WTC11 (cell line): ENCODE results near the gene LRCH2. TPM values are rescaled to one million over a fixed set of nuclear protein-coding genes. Genes with fewer than 3 reads are reported as not detected.
"Not testable (repeated sequence)": the region's sequence is repeated elsewhere in the genome, so short reads cannot be mapped to it uniquely, and the experiment has no call there.

Source experiments
- ATAC-seq: fragments of 200-7000 bp; cut with Tn5 transposase; 2 replicates; pipeline ENCODE4 v1.10.0; 2021; ENCODE audit warnings: mild to moderate bottlenecking, moderate library complexity
- CTCF ChIA-PET: fragments of 300-600 bp; sonication (Branson Sonifier 250); formaldehyde crosslinking; loops from one replicate; lab custom pipeline; 2021; ENCODE audit warnings: antibody characterized with exemption; lab: Charles Lee
- POLR2A ChIA-PET: fragments of 350-600 bp; sonication (Branson Sonifier 250); formaldehyde crosslinking; loops from one replicate; lab custom pipeline; 2021; ENCODE audit warnings: antibody characterized with exemption; lab: Charles Lee
- DNase-seq: peaks from one replicate; pipeline ENCODE4 v3.0.0; 2021; ENCODE audit warnings: low spot score
- H3K27ac Mint-ChIP-seq: 2 replicates; pipeline ENCODE4 v1.8.0; 2021; ENCODE audit warnings: mixed read lengths
- H3K27me3 Mint-ChIP-seq: 2 replicates; pipeline ENCODE4 v1.8.0; 2021; ENCODE audit warnings: low read depth, mild to moderate bottlenecking, moderate library complexity, mixed read lengths
- H3K36me3 Mint-ChIP-seq: 2 replicates; pipeline ENCODE4 v1.8.0; 2021; ENCODE audit warnings: mixed read lengths
- H3K4me1 Mint-ChIP-seq: 2 replicates; pipeline ENCODE4 v1.8.0; 2022; ENCODE audit warnings: mixed read lengths
- H3K4me3 Mint-ChIP-seq: 2 replicates; pipeline ENCODE4 v1.8.0; 2021; ENCODE audit warnings: mild to moderate bottlenecking, moderate library complexity, mixed read lengths
- H3K9me3 Mint-ChIP-seq: 2 replicates; pipeline ENCODE4 v1.8.0; 2021; ENCODE audit warnings: mixed read lengths
- AFF4 ChIP-seq: sonication (generic); formaldehyde crosslinking; IDR thresholded peaks from 2 replicates; pipeline ENCODE4 v1.8.1; 2023; ENCODE audit warnings: mild to moderate bottlenecking, missing genetic modification reagents, borderline replicate concordance
- ATF6 ChIP-seq: sonication (generic); formaldehyde crosslinking; IDR thresholded peaks from 2 replicates; pipeline ENCODE4 v1.8.1; 2023; ENCODE audit warnings: mild to moderate bottlenecking, missing genetic modification reagents
- CBFB ChIP-seq: sonication (generic); formaldehyde crosslinking; IDR thresholded peaks from 2 replicates; pipeline ENCODE4 v1.8.1; 2022; ENCODE audit warnings: mild to moderate bottlenecking, low read depth, missing genetic modification reagents
- CREM ChIP-seq: sonication (generic); formaldehyde crosslinking; IDR thresholded peaks from 2 replicates; pipeline ENCODE4 v1.8.1; 2022; ENCODE audit warnings: mild to moderate bottlenecking, missing genetic modification reagents, moderate library complexity
- ETV6 ChIP-seq: sonication (generic); formaldehyde crosslinking; IDR thresholded peaks from 2 replicates; pipeline ENCODE4 v1.8.1; 2022; ENCODE audit warnings: mild to moderate bottlenecking, missing genetic modification reagents
- FOXP1 ChIP-seq: sonication (generic); formaldehyde crosslinking; IDR thresholded peaks from 2 replicates; pipeline ENCODE4 v1.8.0; 2022; ENCODE audit warnings: missing genetic modification reagents, mild to moderate bottlenecking, moderate library complexity, borderline replicate concordance
- GABPB1 ChIP-seq: sonication (generic); formaldehyde crosslinking; IDR thresholded peaks from 2 replicates; pipeline ENCODE4 v1.8.1; 2023; ENCODE audit warnings: mild to moderate bottlenecking, missing genetic modification reagents
- HMGXB4 ChIP-seq: sonication (generic); formaldehyde crosslinking; IDR thresholded peaks from 2 replicates; pipeline ENCODE4 v1.8.1; 2023; ENCODE audit warnings: mild to moderate bottlenecking, moderate library complexity, missing genetic modification reagents
- JAZF1 ChIP-seq: fragments of 250-450 bp; sonication (Bioruptor Pico); IDR thresholded peaks from 2 replicates; pipeline ENCODE4 v1.9.0; 2021; ENCODE audit warnings: moderate library complexity, mild to moderate bottlenecking, inconsistent platforms
- MXD4 ChIP-seq: fragments of 250-450 bp; sonication (Bioruptor Pico); IDR thresholded peaks from 2 replicates; pipeline ENCODE4 v1.8.0; 2021; ENCODE audit warnings: mild to moderate bottlenecking, moderate library complexity, borderline replicate concordance
- RELA ChIP-seq: sonication (generic); formaldehyde crosslinking; IDR thresholded peaks from 2 replicates; pipeline ENCODE4 v1.8.1; 2022; ENCODE audit warnings: missing genetic modification reagents, mild to moderate bottlenecking, borderline replicate concordance
- TEAD1 ChIP-seq: sonication (generic); formaldehyde crosslinking; IDR thresholded peaks from 2 replicates; pipeline ENCODE4 v1.8.0; 2022; ENCODE audit warnings: mild to moderate bottlenecking, missing genetic modification reagents
- ZBTB43 ChIP-seq: sonication (generic); formaldehyde crosslinking; IDR thresholded peaks from 2 replicates; pipeline ENCODE4 v1.8.1; 2023; ENCODE audit warnings: mild to moderate bottlenecking, missing genetic modification reagents
- ZNF121 ChIP-seq: sonication (generic); formaldehyde crosslinking; IDR thresholded peaks from 2 replicates; pipeline ENCODE4 v1.8.0; 2023; ENCODE audit warnings: missing genetic modification reagents
- ZNF263 ChIP-seq: sonication (generic); formaldehyde crosslinking; IDR thresholded peaks from 2 replicates; pipeline ENCODE4 v1.8.1; 2022; ENCODE audit warnings: low read depth, mild to moderate bottlenecking, moderate library complexity, missing genetic modification reagents
- ZNF281 ChIP-seq: sonication (generic); formaldehyde crosslinking; IDR thresholded peaks from 2 replicates; pipeline ENCODE4 v1.8.0; 2023; ENCODE audit warnings: mild to moderate bottlenecking, missing genetic modification reagents
- ZNF532 ChIP-seq: fragments of 250-450 bp; sonication (Bioruptor Pico); IDR thresholded peaks from 2 replicates; pipeline ENCODE4 v1.9.0; 2021; ENCODE audit warnings: mild to moderate bottlenecking, borderline replicate concordance
- total RNA-seq: library from RNA; stranded (reverse); gene quantifications from 3 replicates; pipeline ENCODE4 v1.2.3, GENCODE V29; 2021

The LRCH2 gene
- total RNA-seq, 1 experiment from 2014 or later = 3.8 TPM

- Mint-ChIP-seq H3K36me3 (peaks cover 13% of the 10 kb centered on the region), H3K27me3 (no peaks in the 10 kb centered on the region), H3K9me3 (peaks cover 17% of the 10 kb centered on the region), H3K4me3 (no peak overlapping the region), H3K27ac (no peak overlapping the region), H3K4me1 (peaks cover 5% of the 10 kb centered on the region)
- no peak for DNase-seq
- TF ChIP-seq ZNF281 = no peak
- TF ChIP-seq ZNF532 = no peak
- TF ChIP-seq ZNF121 (CRISPR knock-in tag) = no peak
- ATAC-seq = no peak
- POLR2A ChIA-PET = no interaction called here
- CTCF ChIA-PET = no interaction called here
Measured at GRCh38 chrX:115214151-115214550, 19.7 kb downstream of the LRCH2 start.

- H3K4me1 Mint-ChIP-seq, DNase-seq, H3K4me3 Mint-ChIP-seq, H3K27ac Mint-ChIP-seq, ATAC-seq, CTCF ChIA-PET, POLR2A ChIA-PET, H3K27me3 Mint-ChIP-seq: not testable (repeated sequence)
- peaks cover 27% of the 10 kb centered on the region for H3K9me3 Mint-ChIP-seq
- peaks cover 22% of the 10 kb centered on the region for H3K36me3 Mint-ChIP-seq
Measured at GRCh38 chrX:115209547-115209946, 24.3 kb downstream of the LRCH2 start.

GRCh38 chrX:115204040-115204439 is 29.9 kb downstream of the LRCH2 start:
- Mint-ChIP-seq H3K27ac (no peak overlapping the region), H3K4me1 (no peaks in the 10 kb centered on the region)
- CTCF ChIA-PET = no interaction called here
- TF ChIP-seq CREM = no peak
- no peak for TF ChIP-seq JAZF1 (CRISPR knock-in tag)
- TF ChIP-seq CBFB (CRISPR knock-in tag) = no peak
- no peak for TF ChIP-seq ETV6
- no peak for TF ChIP-seq GABPB1 (CRISPR knock-in tag)
- TF ChIP-seq ZNF263 (CRISPR knock-in tag) = no peak
- TF ChIP-seq ATF6 = no peak
- no peak for TF ChIP-seq ZBTB43 (CRISPR knock-in tag)
- no peak for TF ChIP-seq AFF4 (CRISPR knock-in tag)
- TF ChIP-seq FOXP1 (CRISPR knock-in tag) = no peak
- TF ChIP-seq HMGXB4 (CRISPR knock-in tag) = no peak
- no peak for TF ChIP-seq MXD4 (CRISPR knock-in tag)
- no peak for TF ChIP-seq RELA (CRISPR knock-in tag)
- TF ChIP-seq TEAD1 (CRISPR knock-in tag) = no peak

More at GRCh38 chrX:115204040-115204439, 29.9 kb downstream of the LRCH2 start:
- Mint-ChIP-seq H3K36me3 (peaks cover 28% of the 10 kb centered on the region), H3K4me3 (no peak overlapping the region), H3K27me3 (no peaks in the 10 kb centered on the region), H3K9me3 (peaks cover 39% of the 10 kb centered on the region)
- POLR2A ChIA-PET = no interaction called here
- no peak for DNase-seq
- ATAC-seq = no peak
